GM18867 (cell line): ENCODE data around the gene IPO13.

Experiments
- ATAC-seq: cut with Tn5 transposase; IDR thresholded peaks from one replicate; pipeline ENCODE4 v1.9.1; 2021; ENCODE audit warnings: mild to moderate bottlenecking, moderate library complexity; ENCODE audit not compliant: unreplicated experiment

The IPO13 gene

DNA sequence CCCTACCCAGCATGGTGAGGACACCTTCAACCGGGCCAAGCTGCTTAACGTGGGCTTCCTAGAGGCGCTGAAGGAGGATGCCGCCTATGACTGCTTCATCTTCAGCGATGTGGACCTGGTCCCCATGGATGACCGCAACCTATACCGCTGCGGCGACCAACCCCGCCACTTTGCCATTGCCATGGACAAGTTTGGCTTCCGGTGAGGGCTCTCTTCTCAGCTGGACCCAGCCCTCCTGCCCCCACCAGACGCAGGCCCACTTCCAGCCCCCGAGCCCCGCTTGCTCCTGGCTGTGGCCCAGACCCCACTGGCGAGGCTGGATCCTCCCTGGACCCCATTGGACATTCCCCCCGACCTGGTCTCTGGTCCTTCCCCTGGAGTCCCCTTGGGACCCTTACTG, 38.1 kb downstream of the IPO13 start:
- no peak for ATAC-seq

DNA sequence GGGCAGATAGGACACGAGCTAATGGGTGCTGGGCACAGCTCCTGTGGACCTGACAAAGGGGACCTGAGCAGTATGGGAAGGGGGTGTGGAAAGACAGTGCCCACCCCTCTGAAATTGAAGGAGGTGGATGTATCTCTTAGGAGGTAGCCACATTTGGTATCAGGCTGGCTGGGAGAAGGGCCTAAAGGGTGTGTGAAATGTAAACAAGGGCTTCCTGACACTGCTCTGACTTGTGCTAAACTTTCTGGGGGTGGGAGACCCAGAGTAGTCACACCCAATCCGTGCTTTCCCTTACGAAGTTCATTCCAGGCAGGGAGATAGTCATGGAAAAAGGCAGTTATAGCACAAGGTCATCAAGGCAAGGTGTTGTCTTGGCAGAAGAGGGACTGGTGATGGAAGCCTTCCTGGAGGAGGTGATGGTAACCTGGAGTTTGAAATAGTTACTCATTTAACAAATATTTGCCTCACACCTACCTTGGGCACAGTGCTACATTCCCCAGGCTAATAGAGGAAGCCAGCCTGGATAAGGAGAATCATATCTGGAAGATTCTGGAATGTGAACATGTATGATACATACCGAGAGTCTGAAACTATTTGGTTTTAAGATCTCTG, 39.3 kb downstream of the IPO13 start:
- no peak for ATAC-seq

DNA sequence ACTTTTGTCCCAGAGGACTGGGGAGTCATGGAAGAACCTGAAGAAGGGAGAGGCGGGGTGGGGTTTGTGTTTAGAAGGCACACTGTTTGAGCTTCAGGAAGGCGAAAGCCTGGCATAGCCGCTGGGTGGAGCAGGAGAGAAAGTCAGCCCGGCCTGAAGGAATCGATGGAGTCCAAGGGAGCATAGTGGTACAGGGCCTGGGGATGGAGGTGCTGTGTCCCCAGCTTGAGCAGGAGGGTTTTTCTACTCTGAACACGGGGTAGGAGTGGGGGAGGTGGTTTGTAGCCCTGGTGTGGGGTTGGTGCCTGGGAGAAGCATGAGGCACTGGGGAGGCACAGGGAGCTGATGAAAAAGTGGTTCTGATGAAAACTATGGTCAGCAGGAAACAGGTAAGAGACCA, 40.0 kb downstream of the IPO13 start:
- ATAC-seq, result no peak

DNA sequence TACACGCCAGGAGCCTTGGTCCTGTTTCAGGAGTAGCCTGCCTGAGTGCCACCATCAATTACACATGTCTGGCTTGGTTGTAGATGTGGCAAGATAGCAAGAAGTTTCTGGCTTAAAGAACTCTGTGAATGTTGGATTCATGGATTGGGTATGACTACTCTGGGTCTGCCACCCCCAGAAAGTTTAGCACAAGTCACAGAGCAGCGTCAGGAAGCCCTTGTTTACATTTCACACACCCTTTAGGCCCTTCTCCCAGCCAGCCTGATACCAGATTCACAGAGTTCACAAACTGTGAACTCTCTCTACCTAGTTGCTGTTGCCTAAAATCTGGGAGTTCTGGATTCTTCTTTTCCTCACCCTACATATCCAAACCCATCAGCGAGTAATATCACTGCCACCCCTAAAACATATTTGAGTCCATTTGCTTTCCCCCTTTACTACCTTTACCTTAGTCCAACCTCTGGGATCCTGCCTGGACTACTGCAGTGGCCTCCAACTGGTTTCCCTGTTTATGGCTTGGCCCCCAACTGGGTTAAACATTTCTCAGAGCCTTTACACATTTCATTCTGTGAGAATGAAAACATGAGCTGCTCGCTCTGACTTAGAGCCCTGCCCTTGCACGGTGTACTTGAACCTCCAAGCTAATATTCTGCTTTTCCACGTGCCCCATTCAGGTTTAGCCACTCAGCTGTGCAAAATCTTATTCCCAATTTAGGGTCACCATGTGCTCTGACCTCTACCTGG, 40.6 kb downstream of the IPO13 start:
- no peak for ATAC-seq

DNA sequence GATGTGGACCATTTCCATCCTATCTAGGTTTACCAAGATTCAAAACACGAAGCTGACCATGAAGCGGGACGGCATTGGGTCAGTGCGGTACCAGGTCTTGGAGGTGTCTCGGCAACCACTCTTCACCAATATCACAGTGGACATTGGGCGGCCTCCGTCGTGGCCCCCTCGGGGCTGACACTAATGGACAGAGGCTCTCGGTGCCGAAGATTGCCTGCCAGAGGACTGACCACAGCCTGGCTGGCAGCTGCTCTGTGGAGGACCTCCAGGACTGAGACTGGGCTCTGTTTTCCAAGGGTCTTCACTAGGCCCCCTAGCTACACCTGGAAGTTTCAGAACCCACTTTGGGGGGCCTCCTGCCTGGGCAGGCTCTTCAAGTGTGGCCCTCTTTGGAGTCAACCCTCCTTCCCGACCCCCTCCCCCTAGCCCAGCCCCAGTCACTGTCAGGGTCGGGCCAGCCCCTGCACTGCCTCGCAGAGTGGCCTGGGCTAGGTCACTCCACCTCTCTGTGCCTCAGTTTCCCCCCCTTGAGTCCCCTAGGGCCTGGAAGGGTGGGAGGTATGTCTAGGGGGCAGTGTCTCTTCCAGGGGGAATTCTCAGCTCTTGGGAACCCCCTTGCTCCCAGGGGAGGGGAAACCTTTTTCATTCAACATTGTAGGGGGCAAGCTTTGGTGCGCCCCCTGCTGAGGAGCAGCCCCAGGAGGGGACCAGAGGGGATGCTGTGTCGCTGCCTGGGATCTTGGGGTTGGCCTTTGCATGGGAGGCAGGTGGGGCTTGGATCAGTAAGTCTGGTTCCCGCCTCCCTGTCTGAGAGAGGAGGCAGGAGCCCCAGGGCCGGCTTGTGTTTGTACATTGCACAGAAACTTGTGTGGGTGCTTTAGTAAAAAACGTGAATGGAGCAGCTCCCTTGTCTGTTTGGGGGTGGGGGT, 43.8 kb downstream of the IPO13 start:
- no peak for ATAC-seq

DNA sequence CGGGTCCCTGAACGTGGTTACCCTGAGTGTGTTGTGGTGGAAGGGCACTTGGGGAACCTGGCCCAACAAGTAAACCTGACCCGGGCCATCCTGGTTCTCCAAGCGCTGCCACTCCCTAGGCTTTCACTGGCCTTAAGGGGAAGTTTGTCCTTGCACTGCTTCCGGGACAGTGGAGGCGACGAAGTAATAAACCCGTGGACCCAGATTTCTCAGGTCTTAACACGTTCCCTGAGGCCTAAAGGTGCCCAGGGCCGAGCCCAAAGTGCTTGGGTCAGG, 44.4 kb downstream of the IPO13 start:
- no peak for ATAC-seq

DNA sequence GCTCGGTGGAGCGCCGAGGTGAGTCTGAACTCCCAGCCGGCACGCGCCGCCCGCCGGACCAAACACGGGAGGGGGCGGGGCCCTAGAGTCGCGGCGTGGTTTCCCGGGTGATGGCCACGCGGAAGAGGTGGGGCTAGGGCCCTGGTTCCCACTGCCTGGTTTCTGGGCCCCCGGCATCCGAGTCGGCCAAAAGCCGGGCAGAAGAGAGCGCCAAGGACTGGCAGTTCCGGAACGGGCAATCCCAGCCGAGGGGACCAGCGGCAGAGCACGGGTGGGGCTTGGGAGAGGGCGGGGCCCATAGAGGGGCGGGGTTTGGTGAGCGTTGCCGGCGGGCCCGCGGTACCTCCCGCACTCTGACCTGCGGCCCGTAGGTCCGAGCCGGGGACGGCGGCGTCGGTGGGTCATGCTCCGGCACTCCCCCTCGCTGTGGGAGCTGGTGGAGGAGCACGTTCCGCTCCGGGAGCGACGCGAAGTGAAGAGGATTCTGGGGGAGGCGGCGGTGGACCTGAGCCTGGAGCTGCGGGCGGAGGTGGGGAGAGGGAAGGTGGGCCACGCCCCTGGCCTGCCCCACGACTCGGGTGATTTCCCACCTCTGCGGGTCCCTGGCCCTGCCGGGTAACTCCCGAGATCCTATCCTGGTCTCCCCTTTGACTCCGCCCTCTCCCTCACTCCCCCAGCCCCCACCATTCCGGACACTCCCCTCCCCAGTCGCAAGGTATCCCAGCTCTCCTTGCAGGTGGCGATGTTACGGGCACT, 44.9 kb downstream of the IPO13 start, which contains the start of gene CCDC24:
TSS of gene CCDC24 (plus strand) at position 124 of the 756 bp plus-strand sequence. CDS start at position 404, 280 bp downstream.
- peak; percentile 78 for ATAC-seq

DNA sequence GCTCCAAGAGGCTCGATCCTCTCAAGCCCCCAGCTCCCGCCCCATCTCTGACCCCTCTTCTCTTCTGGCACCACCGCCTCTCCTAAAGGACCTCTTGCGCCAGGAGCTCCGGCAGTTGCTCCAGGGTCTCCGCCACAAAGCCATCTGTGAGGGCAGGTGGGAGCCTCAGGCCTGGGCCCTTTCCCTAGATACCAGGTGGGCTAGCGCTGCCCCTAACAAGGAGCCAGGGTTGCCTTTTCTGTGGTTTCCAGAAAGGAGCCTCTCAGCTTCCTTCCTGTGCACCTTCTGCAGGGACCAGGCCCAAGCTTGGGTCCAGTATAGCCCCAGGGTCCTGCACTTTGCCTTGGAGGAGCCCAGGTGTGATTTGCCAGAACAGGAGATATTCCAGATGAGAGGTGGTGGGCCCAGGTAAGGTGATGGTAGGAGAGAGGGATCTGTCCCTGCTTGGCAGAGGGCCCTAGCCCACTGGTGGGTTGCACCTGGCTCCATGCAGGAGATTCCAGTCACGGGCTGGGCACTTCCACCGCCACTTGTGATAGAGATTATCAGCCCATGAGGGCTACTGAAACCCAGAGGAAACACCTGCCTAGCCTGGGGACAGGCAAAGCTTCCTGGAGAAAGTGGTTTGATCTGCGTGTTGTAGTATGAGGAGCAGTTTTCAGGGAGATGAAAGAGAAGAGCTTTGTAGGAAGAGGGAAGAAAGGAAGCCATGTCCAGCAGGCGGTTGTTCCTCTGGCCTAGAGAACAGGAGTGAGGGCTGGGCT, 45.7 kb downstream of the IPO13 start:
- ATAC-seq, result no peak

DNA sequence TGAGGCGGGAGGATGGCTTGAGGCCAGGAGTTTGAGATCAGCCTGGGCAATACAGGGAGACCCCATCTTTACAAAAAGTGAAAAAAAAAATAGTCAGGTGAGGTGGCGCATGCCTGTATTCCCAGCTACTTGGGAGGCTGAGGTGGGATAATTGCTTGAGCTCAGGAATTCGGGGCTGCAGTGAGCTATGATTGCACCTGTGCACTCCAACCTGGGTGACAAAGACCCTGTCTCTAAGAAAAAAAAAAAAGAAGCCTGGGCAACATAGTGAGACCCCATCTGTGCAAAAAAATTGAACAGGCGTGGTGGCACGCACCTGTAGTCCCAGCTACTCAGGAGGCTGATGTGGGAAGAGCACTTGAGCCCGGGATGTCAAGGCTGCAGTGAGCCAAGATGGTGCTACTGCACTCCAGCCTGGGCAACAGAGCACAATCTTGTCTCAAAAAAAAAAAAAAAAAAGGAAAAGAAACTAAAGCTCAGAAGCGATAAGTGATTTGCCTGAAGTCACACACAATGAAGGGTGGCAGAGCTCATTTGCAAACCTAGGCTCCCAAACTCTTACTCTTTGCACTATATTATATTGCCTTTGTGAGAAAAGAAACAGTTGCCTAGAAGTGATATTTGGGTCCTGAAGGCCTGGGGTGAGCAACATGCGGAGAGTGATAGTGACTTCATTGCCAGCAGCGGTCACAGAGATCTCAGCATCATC, 46.6 kb downstream of the IPO13 start:
- ATAC-seq, result no peak

DNA sequence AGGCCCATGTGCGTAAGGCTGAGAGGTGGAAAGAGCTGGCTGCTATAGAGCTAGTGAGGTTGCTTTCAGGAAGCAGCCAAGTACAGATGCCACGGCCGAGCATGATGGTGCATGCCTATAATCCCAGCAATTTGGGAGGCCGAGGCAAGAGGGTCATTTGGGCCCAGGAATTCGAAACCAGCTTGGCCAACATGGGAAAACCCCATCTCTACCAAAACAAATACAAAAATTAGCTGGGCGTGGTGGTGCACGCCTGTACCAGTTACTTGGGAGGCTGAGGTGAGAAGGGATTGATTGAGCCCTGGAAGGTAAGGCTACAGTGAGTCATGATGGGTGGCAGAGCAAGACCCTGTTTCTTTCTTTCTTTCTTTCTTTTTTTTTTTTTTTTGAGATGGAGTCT, 47.3 kb downstream of the IPO13 start:
- ATAC-seq, result no peak

DNA sequence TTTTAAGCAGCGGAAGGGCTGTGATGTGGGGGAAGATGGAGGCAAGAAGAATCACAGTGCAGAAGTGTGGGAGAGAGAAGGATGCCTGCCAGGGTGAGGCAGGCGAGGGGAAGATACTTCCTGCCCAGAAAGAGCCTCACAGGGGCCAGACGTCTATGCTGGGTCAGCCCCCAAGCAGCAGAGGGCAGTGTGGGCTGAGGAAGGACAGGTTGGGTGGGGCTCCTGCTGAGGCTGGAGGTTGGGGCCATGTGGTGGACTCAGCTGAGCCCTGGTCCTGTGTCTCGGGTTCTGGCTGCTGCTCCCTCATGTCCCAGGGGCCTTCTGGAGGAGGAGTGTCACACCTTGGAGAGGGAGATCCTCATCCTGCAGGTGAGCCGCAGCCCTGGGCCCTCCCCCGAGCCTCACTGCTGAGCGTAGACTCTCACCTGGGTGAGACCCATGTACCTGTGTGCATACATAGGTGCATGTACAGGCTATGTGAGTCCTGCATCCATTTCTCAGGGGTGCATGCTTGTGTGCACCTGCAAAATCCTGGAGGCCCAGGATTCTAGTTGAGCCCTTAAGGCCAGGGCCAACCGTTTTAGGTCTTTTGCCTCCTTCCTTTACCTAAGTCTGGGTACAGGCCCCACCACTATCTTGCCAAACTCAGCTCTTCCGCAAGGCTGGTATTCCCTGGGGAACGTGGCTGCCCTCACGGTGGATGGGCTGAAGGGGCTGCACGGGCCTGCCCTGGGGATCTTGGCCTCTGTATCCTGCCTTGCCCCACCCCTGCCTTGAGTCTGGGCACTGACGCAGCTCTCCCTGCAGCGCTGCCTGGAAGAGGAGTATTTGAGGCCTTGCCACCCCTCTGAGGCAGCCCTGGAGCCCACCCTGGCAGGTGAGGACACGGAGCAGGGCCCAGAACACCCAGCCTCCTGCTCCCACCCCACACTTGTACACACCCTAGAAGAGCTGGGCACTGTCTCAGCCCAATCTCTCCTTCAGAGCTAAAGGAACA, 48.3 kb downstream of the IPO13 start:
- no peak for ATAC-seq

DNA sequence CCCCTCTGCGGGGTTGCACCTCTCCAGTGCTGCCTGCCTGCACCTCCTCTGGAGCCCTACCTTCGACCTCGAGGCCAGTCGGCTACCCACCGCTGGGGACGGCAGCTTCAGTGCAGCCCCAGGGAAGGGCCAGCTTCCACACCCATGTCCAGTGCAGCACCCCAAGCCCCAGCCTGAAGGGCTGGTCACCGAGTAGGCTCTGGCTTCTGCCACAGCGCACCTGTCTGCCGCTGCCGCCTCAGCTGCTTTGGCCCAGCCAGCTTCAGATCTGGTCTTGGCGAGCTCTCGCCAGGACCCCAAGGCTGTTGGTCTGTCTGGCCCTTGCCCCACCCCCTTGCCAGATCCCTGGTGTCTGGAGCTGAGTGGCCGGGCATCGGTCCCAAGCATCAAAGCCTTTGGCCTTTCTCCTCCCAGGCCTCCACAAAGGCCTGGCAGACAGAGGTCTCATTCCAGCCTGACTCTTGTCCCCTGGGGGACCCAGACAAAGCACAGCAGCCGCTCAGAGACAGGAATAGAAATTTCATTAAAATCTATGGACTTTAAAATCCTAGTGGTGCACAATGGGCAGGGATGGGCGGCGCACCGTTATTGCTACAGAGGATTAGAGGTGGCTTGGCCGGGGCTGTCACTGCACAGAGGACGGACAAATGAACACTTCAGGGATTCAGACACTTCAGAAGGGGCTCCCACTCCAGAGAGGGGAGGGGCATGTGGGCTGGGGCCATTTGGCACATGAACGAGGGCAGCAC, 49.4 kb downstream of the IPO13 start:
- ATAC-seq, result no peak

DNA sequence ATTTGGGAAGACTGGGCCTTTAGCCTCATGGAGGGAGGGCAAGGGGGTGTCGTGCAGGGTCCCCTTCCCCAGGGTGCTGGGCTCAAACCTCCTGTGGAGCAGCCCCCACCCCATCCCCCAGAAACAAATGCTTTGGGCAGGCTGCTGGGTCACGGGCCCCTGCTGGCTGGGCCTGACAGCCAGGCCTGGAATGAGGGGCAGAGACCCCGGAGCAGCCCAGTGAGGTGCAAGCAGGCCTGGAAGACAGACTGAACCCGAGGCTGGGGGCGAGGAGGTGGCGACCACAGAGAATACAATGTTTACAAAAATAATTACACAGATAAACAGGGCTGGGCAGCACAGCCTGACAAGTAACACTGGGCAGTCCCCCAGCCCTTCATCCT, 50.0 kb downstream of the IPO13 start:
- no peak for ATAC-seq

DNA sequence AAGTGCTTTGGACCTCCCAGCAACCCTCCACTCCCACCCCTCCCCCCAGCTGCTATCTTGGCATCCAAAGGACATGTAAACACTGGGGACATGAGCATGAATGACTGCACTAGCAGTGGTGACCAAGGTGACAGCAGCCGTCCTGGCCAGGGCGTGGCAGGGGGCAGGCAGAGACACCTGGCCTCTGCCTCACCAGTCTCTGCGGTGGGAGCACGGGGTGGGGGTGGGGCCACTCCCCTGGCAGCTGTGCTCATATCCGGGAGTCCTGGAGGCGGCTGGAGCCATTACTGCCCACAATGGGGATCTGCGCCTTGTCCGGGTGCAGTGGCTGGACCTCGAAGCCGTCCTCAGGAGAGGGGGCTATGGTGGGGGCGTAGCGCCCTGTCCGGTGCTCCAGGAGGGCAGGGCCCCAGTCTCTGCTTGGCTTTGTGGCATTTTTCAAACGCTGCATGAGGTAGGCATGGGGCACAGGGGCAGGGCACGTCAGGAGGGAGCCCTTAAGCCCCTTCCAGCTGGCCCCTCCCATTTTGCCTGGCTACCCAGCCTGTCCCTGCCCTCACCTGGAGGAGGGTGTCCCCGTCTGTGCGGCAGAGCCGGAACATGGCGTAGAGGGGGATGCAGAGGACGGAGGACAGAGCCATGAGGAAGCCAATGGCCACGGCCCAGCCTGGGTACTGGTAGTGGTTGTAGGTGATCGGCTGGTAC, 50.7 kb downstream of the IPO13 start:
- ATAC-seq, result no peak

DNA sequence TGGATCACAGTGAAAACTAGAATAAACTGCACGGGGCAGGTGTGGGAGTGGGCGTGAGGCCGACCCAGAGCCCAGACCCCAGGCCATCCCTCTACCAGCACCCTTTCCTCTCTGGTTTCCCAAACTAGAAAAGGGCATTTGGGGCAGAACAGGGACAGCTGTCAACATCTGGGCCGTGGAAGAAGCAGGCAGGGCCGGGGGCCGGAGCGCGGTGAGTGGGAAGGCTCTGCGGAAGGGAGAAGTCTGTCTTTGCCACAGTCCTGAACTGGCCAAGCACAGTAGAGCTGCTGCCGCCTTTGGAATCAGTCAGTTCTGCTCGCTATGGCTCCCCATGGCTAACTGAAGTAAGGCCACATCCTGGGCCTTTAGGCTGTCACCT, 51.2 kb downstream of the IPO13 start:
- no peak for ATAC-seq

DNA sequence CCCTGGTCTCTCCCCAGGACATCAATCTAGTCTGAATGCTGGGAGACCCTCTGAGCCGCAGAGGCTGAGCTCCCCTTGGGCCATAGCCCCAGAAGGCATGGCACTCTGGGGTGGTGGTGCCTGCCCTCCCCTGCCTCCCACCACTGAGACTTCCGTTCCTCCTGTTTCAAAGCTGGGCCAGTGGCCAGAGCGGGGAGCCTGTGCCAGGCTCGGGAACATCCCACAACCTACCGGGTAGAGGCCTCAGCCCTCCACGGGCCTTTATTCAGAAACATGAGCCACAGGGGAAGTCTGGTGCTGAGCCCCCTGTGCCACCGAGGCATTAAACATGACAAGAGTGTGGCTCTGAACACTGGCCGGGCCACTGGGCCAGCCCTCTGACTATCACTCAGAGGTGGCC, 52.7 kb downstream of the IPO13 start:
- ATAC-seq, result no peak

DNA sequence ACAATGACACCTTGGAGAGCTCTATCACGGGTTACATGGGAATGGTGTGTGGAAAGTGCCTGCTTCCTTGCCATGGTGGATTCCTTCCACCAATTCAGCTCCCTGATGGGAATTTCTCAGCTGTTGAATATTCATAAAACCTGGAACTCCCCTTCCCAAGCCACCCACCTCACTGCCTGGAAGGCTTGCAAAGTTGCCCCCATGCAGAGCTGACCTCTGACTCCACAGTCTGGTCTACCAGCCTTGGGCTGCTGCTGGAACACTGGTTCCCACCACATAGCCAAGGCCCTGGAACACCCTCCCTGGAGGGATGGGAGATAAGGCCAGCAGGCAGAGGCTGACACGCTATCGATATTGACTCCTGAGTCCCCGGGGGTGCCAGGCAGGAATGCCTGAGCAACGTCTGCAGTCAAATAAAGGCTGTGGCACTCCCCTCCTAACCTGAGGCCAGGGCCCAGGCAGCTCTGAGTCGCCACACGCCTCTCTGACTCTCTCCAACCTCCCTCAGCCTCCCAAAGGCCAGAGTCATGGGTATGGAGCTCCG, 53.4 kb downstream of the IPO13 start:
- ATAC-seq, result no peak
